Neutrophil (primary cell): ENCODE measurements around the gene NKAIN1.

Experiments
- H3K27ac ChIP-seq: fragments of 200-600 bp; sonication (generic); 2 replicates; pipeline ENCODE4 v1.5.1; 2016; ENCODE audit warnings: mild to moderate bottlenecking, moderate library complexity
- H3K27me3 ChIP-seq: fragments of 200-600 bp; sonication (generic); 2 replicates; pipeline ENCODE4 v1.6.0; 2016; ENCODE audit warnings: mild to moderate bottlenecking
- H3K36me3 ChIP-seq: fragments of 200-600 bp; sonication (generic); 2 replicates; pipeline ENCODE4 v1.5.1; 2017
- H3K4me1 ChIP-seq, 2 experiments: fragments of 200-600 bp in 1 of 2; sonication (generic) in 1 of 2; 1 replicate in 1 of 2; 2 replicates in 1 of 2; pipeline versions ENCODE4 v1.5.1 to v1.6.1; 2013 to 2016; ENCODE audit warnings: low read depth in 1 of 2, low read length in 1 of 2, mild to moderate bottlenecking in 1 of 2, moderate library complexity in 1 of 2; ENCODE audit not compliant: control insufficient read depth in 1 of 2, insufficient read depth in 1 of 2
- H3K4me3 ChIP-seq, 2 experiments: fragments of 200-600 bp in 1 of 2; sonication (generic) in 1 of 2; 1 replicate in 1 of 2; 2 replicates in 1 of 2; pipeline ENCODE4 v1.5.1; 2013 to 2016; ENCODE audit warnings: low read depth in 1 of 2, low read length in 1 of 2, mild to moderate bottlenecking in 1 of 2, moderate library complexity in 1 of 2
- H3K9me3 ChIP-seq: fragments of 200-600 bp; sonication (generic); 2 replicates; pipeline ENCODE4 v1.5.1; 2016
- CTCF ChIP-seq: fragments of 200-600 bp; sonication (generic); IDR thresholded peaks from 2 replicates; pipeline ENCODE4 v1.5.1; 2016; ENCODE audit warnings: antibody characterized with exemption

Gene NKAIN1

GRCh38 chr1:31232689-31233088, 7.0 kb downstream of the NKAIN1 start:
- Histone ChIP-seq H3K4me3 (no peak overlapping the region), H3K27me3 (peaks cover 50% of the 10 kb centered on the region), H3K36me3 (no peaks in the 10 kb centered on the region), H3K9me3 (no peaks in the 10 kb centered on the region), H3K27ac (no peak overlapping the region), H3K4me1 (no peaks in the 10 kb centered on the region)
- TF ChIP-seq CTCF: no peak

- Histone ChIP-seq H3K27ac (no peak overlapping the region), H3K9me3 (no peaks in the 10 kb centered on the region), H3K27me3 (peaks cover 41% of the 10 kb centered on the region), H3K4me1 (no peaks in the 10 kb centered on the region), H3K4me3 (no peak overlapping the region), H3K36me3 (no peaks in the 10 kb centered on the region)
- no peak for TF ChIP-seq CTCF
These were observed 7.9 kb downstream of the NKAIN1 start for GRCh38 chr1:31231802-31232201.

- no peak overlapping the region for H3K4me3 ChIP-seq
- H3K27ac ChIP-seq: no peak overlapping the region
- no peaks in the 10 kb centered on the region for H3K36me3 ChIP-seq
These were observed 9.3 kb downstream of the NKAIN1 start for GRCh38 chr1:31230378-31230777.

GRCh38 chr1:31228986-31229385, 10.7 kb downstream of the NKAIN1 start:
- no peak for TF ChIP-seq CTCF
- H3K36me3 ChIP-seq: no peaks in the 10 kb centered on the region
- H3K4me3 ChIP-seq: no peak overlapping the region
- no peak overlapping the region for H3K27ac ChIP-seq
- H3K27me3 ChIP-seq: peaks cover 19% of the 10 kb centered on the region
- no peaks in the 10 kb centered on the region for H3K9me3 ChIP-seq
- no peaks in the 10 kb centered on the region for H3K4me1 ChIP-seq

More at GRCh38 chr1:31230378-31230777, 9.3 kb downstream of the NKAIN1 start:
- H3K9me3 ChIP-seq: no peaks in the 10 kb centered on the region
- no peaks in the 10 kb centered on the region for H3K4me1 ChIP-seq
- peaks cover 27% of the 10 kb centered on the region for H3K27me3 ChIP-seq
- no peak for TF ChIP-seq CTCF

- Histone ChIP-seq H3K4me1 (no peaks in the 10 kb centered on the region), H3K36me3 (no peaks in the 10 kb centered on the region), H3K4me3 (no peak overlapping the region), H3K9me3 (no peaks in the 10 kb centered on the region), H3K27ac (no peak overlapping the region), H3K27me3 (peaks cover 13% of the 10 kb centered on the region)
- no peak for TF ChIP-seq CTCF
These were observed 11.7 kb downstream of the NKAIN1 start for GRCh38 chr1:31227891-31228568.
